WTC11 (cell line): ENCODE measurements around the gene RPS3. TPM values are rescaled to one million over a fixed set of nuclear protein-coding genes. Genes with fewer than 3 reads are reported as not detected.

Experiments
- ATAC-seq: fragments of 200-7000 bp; cut with Tn5 transposase; 2 replicates; pipeline ENCODE4 v1.10.0; 2021; ENCODE audit warnings: mild to moderate bottlenecking, moderate library complexity
- CTCF ChIA-PET: fragments of 300-600 bp; sonication (Branson Sonifier 250); formaldehyde crosslinking; loops from one replicate; lab custom pipeline; 2021; ENCODE audit warnings: antibody characterized with exemption; lab: Charles Lee
- POLR2A ChIA-PET: fragments of 350-600 bp; sonication (Branson Sonifier 250); formaldehyde crosslinking; loops from one replicate; lab custom pipeline; 2021; ENCODE audit warnings: antibody characterized with exemption; lab: Charles Lee
- DNase-seq: peaks from one replicate; pipeline ENCODE4 v3.0.0; 2021; ENCODE audit warnings: low spot score
- H3K27ac Mint-ChIP-seq: 2 replicates; pipeline ENCODE4 v1.8.0; 2021; ENCODE audit warnings: mixed read lengths
- H3K27me3 Mint-ChIP-seq: 2 replicates; pipeline ENCODE4 v1.8.0; 2021; ENCODE audit warnings: low read depth, mild to moderate bottlenecking, moderate library complexity, mixed read lengths
- H3K36me3 Mint-ChIP-seq: 2 replicates; pipeline ENCODE4 v1.8.0; 2021; ENCODE audit warnings: mixed read lengths
- H3K4me1 Mint-ChIP-seq: 2 replicates; pipeline ENCODE4 v1.8.0; 2022; ENCODE audit warnings: mixed read lengths
- H3K4me3 Mint-ChIP-seq: 2 replicates; pipeline ENCODE4 v1.8.0; 2021; ENCODE audit warnings: mild to moderate bottlenecking, moderate library complexity, mixed read lengths
- H3K9me3 Mint-ChIP-seq: 2 replicates; pipeline ENCODE4 v1.8.0; 2021; ENCODE audit warnings: mixed read lengths
- JUN ChIP-seq: sonication (generic); formaldehyde crosslinking; IDR thresholded peaks from 2 replicates; pipeline ENCODE4 v1.8.0; 2023; ENCODE audit warnings: mild to moderate bottlenecking, missing genetic modification reagents
- NFYB ChIP-seq: sonication (generic); formaldehyde crosslinking; conservative IDR thresholded peaks from 2 replicates; pipeline ENCODE4 v1.8.0; 2022; ENCODE audit warnings: low read depth, missing genetic modification reagents
- total RNA-seq: library from RNA; stranded (reverse); gene quantifications from 3 replicates; pipeline ENCODE4 v1.2.3, GENCODE V29; 2021
- TF ChIP-seq, protein P1 (sequence below): sonication (generic); formaldehyde crosslinking; IDR thresholded peaks from 2 replicates; pipeline ENCODE4 v1.8.0; 2023; ENCODE audit warnings: missing genetic modification reagents, mild to moderate bottlenecking, borderline replicate concordance
- TF ChIP-seq, protein P2 (sequence below): fragments of 250-450 bp; sonication (Bioruptor Pico); IDR thresholded peaks from 2 replicates; pipeline ENCODE4 v2.1.2; 2022; ENCODE audit warnings: mild to moderate bottlenecking, moderate library complexity
- TF ChIP-seq, protein P3 (sequence below): fragments of 250-450 bp; sonication (Bioruptor Pico); IDR thresholded peaks from 2 replicates; pipeline ENCODE4 v1.8.0; 2021; ENCODE audit warnings: mild to moderate bottlenecking
- TF ChIP-seq, protein P4 (sequence below): sonication (generic); formaldehyde crosslinking; conservative IDR thresholded peaks from 2 replicates; pipeline ENCODE4 v1.8.1; 2022; ENCODE audit warnings: mild to moderate bottlenecking, missing genetic modification reagents
- TF ChIP-seq, protein P5 (sequence below): sonication (generic); formaldehyde crosslinking; IDR thresholded peaks from 2 replicates; pipeline ENCODE4 v1.8.0; 2023; ENCODE audit warnings: mild to moderate bottlenecking, missing genetic modification reagents

RPS3 gene
- total RNA-seq, 1 experiment from 2014 or later = 3,967 TPM

DNA sequence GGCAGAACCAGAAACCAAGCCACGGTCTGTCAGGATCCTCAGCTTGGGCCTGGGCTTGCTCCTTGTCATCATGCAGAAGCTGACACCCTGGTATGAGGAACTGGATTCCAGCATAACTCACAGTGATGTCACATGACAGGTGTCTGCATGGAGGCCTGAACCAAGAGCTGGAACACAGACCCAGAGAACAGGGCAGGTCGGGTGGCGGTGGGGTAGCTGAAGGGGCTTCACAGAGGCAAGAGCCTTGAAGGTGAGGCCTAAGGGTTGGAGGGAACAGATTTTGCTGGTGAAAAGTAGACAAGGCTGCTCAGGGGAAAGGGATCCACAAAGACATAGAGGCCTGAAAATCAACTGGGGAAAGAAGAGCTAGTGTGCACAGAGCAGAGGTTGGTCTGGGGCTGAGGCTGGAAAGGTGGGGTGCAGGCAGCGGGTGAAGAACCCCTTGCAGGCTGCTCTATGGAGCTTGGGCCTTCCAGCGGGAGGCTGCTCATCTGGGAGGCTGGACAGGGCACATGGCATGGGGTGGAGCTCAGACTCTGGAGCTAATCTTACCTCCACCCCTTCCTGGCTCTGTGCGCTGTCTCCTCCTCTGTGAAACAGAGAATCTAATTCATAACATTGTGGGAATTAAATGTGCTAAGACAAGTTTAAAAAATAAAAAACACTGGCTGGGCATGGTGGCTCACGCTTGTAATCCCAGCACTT is 18.4 kb upstream of the RPS3 start:
- 0 out of 2 replicates have a peak overlapping the region, but pooled peaks have one; percentile 47 for H3K27ac Mint-ChIP-seq
- ChIA-PET CTCF (interaction anchor here (0.6 to 1.8 kb wide), 5 partner anchors 20 to 101 kb away, joined by 3 to 11 read pairs (median 3); no protein-coding TSS in a partner anchor), POLR2A (no interaction called here)
- DNase-seq = no peak
- no peak for ATAC-seq
- no peak overlapping the region for H3K4me3 Mint-ChIP-seq
- no peaks in the 10 kb centered on the region for H3K9me3 Mint-ChIP-seq
- H3K36me3 Mint-ChIP-seq = no peaks in the 10 kb centered on the region
- H3K27me3 Mint-ChIP-seq = peaks cover 2% of the 10 kb centered on the region; the same call in 1 of the 2 replicates
- TF ChIP-seq, protein P1, sequence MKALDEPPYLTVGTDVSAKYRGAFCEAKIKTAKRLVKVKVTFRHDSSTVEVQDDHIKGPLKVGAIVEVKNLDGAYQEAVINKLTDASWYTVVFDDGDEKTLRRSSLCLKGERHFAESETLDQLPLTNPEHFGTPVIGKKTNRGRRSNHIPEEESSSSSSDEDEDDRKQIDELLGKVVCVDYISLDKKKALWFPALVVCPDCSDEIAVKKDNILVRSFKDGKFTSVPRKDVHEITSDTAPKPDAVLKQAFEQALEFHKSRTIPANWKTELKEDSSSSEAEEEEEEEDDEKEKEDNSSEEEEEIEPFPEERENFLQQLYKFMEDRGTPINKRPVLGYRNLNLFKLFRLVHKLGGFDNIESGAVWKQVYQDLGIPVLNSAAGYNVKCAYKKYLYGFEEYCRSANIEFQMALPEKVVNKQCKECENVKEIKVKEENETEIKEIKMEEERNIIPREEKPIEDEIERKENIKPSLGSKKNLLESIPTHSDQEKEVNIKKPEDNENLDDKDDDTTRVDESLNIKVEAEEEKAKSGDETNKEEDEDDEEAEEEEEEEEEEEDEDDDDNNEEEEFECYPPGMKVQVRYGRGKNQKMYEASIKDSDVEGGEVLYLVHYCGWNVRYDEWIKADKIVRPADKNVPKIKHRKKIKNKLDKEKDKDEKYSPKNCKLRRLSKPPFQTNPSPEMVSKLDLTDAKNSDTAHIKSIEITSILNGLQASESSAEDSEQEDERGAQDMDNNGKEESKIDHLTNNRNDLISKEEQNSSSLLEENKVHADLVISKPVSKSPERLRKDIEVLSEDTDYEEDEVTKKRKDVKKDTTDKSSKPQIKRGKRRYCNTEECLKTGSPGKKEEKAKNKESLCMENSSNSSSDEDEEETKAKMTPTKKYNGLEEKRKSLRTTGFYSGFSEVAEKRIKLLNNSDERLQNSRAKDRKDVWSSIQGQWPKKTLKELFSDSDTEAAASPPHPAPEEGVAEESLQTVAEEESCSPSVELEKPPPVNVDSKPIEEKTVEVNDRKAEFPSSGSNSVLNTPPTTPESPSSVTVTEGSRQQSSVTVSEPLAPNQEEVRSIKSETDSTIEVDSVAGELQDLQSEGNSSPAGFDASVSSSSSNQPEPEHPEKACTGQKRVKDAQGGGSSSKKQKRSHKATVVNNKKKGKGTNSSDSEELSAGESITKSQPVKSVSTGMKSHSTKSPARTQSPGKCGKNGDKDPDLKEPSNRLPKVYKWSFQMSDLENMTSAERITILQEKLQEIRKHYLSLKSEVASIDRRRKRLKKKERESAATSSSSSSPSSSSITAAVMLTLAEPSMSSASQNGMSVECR (CRISPR knock-in tag) = no peak
- TF ChIP-seq, protein P2, sequence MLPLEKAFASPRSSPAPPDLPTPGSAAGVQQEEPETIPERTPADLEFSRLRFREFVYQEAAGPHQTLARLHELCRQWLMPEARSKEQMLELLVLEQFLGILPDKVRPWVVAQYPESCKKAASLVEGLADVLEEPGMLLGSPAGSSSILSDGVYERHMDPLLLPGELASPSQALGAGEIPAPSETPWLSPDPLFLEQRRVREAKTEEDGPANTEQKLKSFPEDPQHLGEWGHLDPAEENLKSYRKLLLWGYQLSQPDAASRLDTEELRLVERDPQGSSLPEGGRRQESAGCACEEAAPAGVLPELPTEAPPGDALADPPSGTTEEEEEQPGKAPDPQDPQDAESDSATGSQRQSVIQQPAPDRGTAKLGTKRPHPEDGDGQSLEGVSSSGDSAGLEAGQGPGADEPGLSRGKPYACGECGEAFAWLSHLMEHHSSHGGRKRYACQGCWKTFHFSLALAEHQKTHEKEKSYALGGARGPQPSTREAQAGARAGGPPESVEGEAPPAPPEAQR (CRISPR knock-in tag) = no peak
- TF ChIP-seq JUN (CRISPR knock-in tag) (no peak), NFYB (CRISPR knock-in tag) (no peak)
- TF ChIP-seq, protein P3, sequence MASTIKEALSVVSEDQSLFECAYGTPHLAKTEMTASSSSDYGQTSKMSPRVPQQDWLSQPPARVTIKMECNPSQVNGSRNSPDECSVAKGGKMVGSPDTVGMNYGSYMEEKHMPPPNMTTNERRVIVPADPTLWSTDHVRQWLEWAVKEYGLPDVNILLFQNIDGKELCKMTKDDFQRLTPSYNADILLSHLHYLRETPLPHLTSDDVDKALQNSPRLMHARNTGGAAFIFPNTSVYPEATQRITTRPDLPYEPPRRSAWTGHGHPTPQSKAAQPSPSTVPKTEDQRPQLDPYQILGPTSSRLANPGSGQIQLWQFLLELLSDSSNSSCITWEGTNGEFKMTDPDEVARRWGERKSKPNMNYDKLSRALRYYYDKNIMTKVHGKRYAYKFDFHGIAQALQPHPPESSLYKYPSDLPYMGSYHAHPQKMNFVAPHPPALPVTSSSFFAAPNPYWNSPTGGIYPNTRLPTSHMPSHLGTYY = no peak
- TF ChIP-seq, all 79 proteins: peak for 0
- peaks cover 30% of the 10 kb centered on the region for H3K4me1 Mint-ChIP-seq

DNA sequence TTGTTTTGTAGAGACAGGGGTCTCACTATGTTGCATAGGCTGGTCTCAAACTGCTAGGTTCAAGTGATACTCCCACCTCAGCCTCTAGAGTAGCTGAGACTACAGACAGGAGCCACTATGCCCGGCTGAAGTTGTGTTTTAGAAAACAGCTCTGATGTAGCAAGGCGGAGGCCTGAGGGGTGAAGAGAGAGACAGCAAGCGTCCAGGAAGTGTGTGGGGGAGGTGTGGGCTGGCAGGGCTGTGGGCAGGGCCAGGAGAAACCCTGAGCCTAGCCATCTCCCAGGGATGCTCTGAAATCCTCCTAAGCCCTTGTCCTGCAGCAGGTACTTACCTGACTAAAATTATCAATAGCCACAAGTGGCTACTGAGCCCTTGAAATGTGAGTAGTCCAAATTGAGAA is 16.1 kb upstream of the RPS3 start:
- no peaks in the 10 kb centered on the region for H3K36me3 Mint-ChIP-seq
- ChIA-PET CTCF (interaction anchor here (0.6 to 7.5 kb wide), 9 partner anchors 25 to 102 kb away, joined by 3 to 89 read pairs (median 3); no protein-coding TSS in a partner anchor), POLR2A (interaction anchor here (0.9 to 1.7 kb wide), 2 partner anchors 42 to 103 kb away, joined by 3 to 4 read pairs; no protein-coding TSS in a partner anchor)
- H3K4me1 Mint-ChIP-seq = peaks cover 32% of the 10 kb centered on the region
- peak; percentile 91 for ATAC-seq
- TF ChIP-seq, protein P4, sequence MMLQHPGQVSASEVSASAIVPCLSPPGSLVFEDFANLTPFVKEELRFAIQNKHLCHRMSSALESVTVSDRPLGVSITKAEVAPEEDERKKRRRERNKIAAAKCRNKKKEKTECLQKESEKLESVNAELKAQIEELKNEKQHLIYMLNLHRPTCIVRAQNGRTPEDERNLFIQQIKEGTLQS (CRISPR knock-in tag) = no peak
- TF ChIP-seq, protein P5, sequence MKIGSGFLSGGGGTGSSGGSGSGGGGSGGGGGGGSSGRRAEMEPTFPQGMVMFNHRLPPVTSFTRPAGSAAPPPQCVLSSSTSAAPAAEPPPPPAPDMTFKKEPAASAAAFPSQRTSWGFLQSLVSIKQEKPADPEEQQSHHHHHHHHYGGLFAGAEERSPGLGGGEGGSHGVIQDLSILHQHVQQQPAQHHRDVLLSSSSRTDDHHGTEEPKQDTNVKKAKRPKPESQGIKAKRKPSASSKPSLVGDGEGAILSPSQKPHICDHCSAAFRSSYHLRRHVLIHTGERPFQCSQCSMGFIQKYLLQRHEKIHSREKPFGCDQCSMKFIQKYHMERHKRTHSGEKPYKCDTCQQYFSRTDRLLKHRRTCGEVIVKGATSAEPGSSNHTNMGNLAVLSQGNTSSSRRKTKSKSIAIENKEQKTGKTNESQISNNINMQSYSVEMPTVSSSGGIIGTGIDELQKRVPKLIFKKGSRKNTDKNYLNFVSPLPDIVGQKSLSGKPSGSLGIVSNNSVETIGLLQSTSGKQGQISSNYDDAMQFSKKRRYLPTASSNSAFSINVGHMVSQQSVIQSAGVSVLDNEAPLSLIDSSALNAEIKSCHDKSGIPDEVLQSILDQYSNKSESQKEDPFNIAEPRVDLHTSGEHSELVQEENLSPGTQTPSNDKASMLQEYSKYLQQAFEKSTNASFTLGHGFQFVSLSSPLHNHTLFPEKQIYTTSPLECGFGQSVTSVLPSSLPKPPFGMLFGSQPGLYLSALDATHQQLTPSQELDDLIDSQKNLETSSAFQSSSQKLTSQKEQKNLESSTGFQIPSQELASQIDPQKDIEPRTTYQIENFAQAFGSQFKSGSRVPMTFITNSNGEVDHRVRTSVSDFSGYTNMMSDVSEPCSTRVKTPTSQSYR (CRISPR knock-in tag) = peak; percentile 37; the same call in 1 of the 2 replicates
- peak overlapping the region; percentile 40; the same call in 1 of the 2 replicates for H3K27ac Mint-ChIP-seq
- peaks cover 2% of the 10 kb centered on the region; the same call in 1 of the 2 replicates for H3K27me3 Mint-ChIP-seq
- H3K4me3 Mint-ChIP-seq = no peak overlapping the region
- peak; percentile 41 for DNase-seq
- H3K9me3 Mint-ChIP-seq = no peaks in the 10 kb centered on the region
